H1 (cell line): Measurements from ENCODE around the gene UBB. TPM values are rescaled to one million over a fixed set of nuclear protein-coding genes. Genes with fewer than 3 reads are reported as not detected.

ENCODE experiments used
- CHD7 ChIP-seq: fragments of 300-600 bp; sonication (generic); IDR thresholded peaks from 2 replicates; pipeline ENCODE4 v1.7.1; 2012; ENCODE audit warnings: low read length, moderate library complexity, mild to moderate bottlenecking, inconsistent platforms; ENCODE audit not compliant: insufficient replicate concordance
- POLR2A ChIP-seq, 2 experiments: IDR thresholded peaks; 1 replicate in 1 of 2; 2 replicates in 1 of 2; pipeline ENCODE4 v1.6.1; 2011; ENCODE audit warnings: low read depth in 2 of 2, low read length in 2 of 2, mild to moderate bottlenecking in 2 of 2; ENCODE audit errors: control extremely low read depth in 1 of 2
- POLR2AphosphoS5 ChIP-seq: IDR thresholded peaks from 2 replicates; pipeline ENCODE4 v1.6.1; 2011; ENCODE audit warnings: low read depth, low read length
- polyA plus RNA-seq, 7 experiments: library from polyadenylated mRNA; depleted of rRNA in 3 of 7; stranded (reverse) in 5 of 7; unstranded in 2 of 7; fragments of >200 nt in 5 of 7; fragments of 200-250 nt in 2 of 7; gene quantifications; 1 replicate in 5 of 7; 2 replicates in 1 of 7; 4 replicates in 1 of 7; pipeline versions ENCODE4 v1.2.1 to v1.2.3, GENCODE V29; 2011 to 2013; ENCODE audit warnings: missing spikeins in 2 of 7, mixed read lengths in 2 of 7
- total RNA-seq: library from RNA; stranded (reverse); fragmentation: NEBNext Ultra II Directional; extraction: Animal tissue kit (Norgen Biotek cat#: 25700); gene quantifications from 2 replicates; pipeline ENCODE4 v1.2.1, GENCODE V29; 2021

Gene UBB
- total and polyA plus RNA-seq, 2 of the 8 experiments (the other 6 are each of a cell fraction or from before 2014, with no cell fraction given): 1,597 to 1,605 TPM

GRCh38 chr17:16346721-16347271 lies 34.1 kb upstream of the UBB start (continued):
- TF ChIP-seq CHD7 (no peak), POLR2AphosphoS5 (peak; percentile 39; the same call in 1 of the 2 replicates), POLR2A (IDR thresholded peaks at IDR 0.05; ENCODE audit: control extremely low read depth in 1 of 2, low read depth in 2 of 2, low read length in 2 of 2) (peak in 1 of 2 experiments; percentile 17; a peak in 2 of 3 replicates)
